Measurements from ENCODE around the gene FBXO10.

DNA sequence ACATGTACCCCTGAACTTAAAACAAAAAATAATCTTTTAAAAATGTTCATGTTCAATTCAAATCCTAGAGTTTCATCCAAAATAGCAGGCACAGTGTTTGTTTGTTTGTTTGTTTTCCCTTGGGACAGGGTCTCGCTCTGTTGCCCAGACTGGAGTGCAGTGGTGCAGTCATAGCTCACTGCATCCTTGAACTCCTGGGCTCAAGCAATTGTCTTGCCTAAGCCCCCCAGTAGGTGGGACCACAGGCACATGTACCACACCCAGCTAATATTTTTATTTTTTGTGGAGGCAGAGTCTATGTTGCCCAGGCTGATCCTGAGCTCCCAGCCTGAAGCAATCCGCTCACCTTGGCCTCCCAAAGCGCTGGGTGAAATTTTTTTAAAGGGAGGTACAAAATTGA, 95.4 kb downstream of the FBXO10 start:
- TF ChIP-seq, protein P1, sequence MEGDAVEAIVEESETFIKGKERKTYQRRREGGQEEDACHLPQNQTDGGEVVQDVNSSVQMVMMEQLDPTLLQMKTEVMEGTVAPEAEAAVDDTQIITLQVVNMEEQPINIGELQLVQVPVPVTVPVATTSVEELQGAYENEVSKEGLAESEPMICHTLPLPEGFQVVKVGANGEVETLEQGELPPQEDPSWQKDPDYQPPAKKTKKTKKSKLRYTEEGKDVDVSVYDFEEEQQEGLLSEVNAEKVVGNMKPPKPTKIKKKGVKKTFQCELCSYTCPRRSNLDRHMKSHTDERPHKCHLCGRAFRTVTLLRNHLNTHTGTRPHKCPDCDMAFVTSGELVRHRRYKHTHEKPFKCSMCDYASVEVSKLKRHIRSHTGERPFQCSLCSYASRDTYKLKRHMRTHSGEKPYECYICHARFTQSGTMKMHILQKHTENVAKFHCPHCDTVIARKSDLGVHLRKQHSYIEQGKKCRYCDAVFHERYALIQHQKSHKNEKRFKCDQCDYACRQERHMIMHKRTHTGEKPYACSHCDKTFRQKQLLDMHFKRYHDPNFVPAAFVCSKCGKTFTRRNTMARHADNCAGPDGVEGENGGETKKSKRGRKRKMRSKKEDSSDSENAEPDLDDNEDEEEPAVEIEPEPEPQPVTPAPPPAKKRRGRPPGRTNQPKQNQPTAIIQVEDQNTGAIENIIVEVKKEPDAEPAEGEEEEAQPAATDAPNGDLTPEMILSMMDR (IDR thresholded peaks at IDR 0.05), result no peak
- no peak for TF ChIP-seq POLR2A (IDR thresholded peaks at IDR 0.05)

Measured in lower leg skin (tissue), 3 donors.